SW 1271 (cell line): ENCODE data around the gene DICER1.

Source experiments
- DNase-seq, 2 experiments: peaks; one replicate each; lab custom pipeline; 2025; lab: John Stamatoyannopoulos, UW

Gene DICER1

GRCh38 chr14:95077345-95077744 lies 80.0 kb downstream of the DICER1 start:
- DNase-seq: no peak

GRCh38 chr14:95075789-95076188 lies 81.5 kb downstream of the DICER1 start:
- no peak for DNase-seq

- no peak for DNase-seq
Measured at GRCh38 chr14:95073947-95074346, 83.4 kb downstream of the DICER1 start.

GRCh38 chr14:95072310-95072905 lies 84.9 kb downstream of the DICER1 start:
- no peak for DNase-seq

- DNase-seq: no peak
Measured at GRCh38 chr14:95071649-95072280, 85.6 kb downstream of the DICER1 start.

- DNase-seq: no peak
Measured at GRCh38 chr14:95070748-95071435, 86.4 kb downstream of the DICER1 start.

- DNase-seq: no peak
Measured at GRCh38 chr14:95069547-95069946, 87.8 kb downstream of the DICER1 start.

- no peak for DNase-seq
Measured at GRCh38 chr14:95069018-95069417, 88.3 kb downstream of the DICER1 start.

- no peak for DNase-seq
Measured at GRCh38 chr14:95068521-95068920, 88.8 kb downstream of the DICER1 start.

- no peak for DNase-seq
Measured at GRCh38 chr14:95068080-95068479, 89.2 kb downstream of the DICER1 start.

- no peak for DNase-seq
Measured at GRCh38 chr14:95067526-95067925, 89.8 kb downstream of the DICER1 start.

GRCh38 chr14:95066427-95066986 lies 90.8 kb downstream of the DICER1 start:
- DNase-seq: no peak

GRCh38 chr14:95065411-95065810 lies 91.9 kb downstream of the DICER1 start:
- DNase-seq: no peak

- no peak for DNase-seq
Measured at GRCh38 chr14:95064734-95065133, 92.6 kb downstream of the DICER1 start.

- DNase-seq: no peak
Measured at GRCh38 chr14:95064256-95064655, 93.1 kb downstream of the DICER1 start.

GRCh38 chr14:95063391-95063790 lies 93.9 kb downstream of the DICER1 start:
- DNase-seq: no peak

- DNase-seq: no peak
Measured at GRCh38 chr14:95062946-95063345, 94.4 kb downstream of the DICER1 start.

- DNase-seq: no peak
Measured at GRCh38 chr14:95062220-95062619, 95.1 kb downstream of the DICER1 start.

- DNase-seq: no peak
Measured at GRCh38 chr14:95061317-95062093, 95.8 kb downstream of the DICER1 start.

GRCh38 chr14:95059126-95059525 lies 98.2 kb downstream of the DICER1 start:
- DNase-seq: no peak

- DNase-seq: no peak
Measured at GRCh38 chr14:95058491-95058890, 98.8 kb downstream of the DICER1 start.

- no peak for DNase-seq
Measured at GRCh38 chr14:95057851-95058250, 99.5 kb downstream of the DICER1 start.
